NCI-H748 (cell line): ENCODE measurements around the gene LEF1.
"Not testable (repeated sequence)": the region's sequence is repeated elsewhere in the genome, so short reads cannot be mapped to it uniquely, and the experiment has no call there.

Source experiments
- DNase-seq: peaks from one replicate; lab custom pipeline; 2025; ENCODE audit not compliant: unreplicated experiment; lab: John Stamatoyannopoulos, UW

Gene LEF1

GRCh38 chr4:108070775-108071174 is 98.0 kb downstream of the LEF1 start:
- no peak for DNase-seq

DNA sequence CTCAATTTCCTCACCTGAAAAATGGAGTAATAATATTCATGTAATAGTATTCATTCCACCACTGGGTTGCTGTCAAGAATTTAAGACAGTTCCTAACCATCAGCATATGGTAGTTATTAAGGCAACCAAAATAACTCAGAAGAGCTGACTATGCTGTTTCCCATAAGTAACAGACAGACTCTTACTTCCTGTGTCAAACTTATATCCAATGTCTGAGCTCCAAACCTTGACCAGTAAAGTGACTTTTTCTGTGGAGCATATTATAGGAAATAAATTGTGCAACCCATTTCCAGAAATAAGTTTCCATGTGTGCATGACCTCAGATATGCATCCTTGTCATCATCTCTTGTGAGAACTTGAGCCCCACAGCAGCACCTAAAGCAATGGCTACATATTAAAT is 100.3 kb downstream of the LEF1 start:
- DNase-seq = no peak

DNA sequence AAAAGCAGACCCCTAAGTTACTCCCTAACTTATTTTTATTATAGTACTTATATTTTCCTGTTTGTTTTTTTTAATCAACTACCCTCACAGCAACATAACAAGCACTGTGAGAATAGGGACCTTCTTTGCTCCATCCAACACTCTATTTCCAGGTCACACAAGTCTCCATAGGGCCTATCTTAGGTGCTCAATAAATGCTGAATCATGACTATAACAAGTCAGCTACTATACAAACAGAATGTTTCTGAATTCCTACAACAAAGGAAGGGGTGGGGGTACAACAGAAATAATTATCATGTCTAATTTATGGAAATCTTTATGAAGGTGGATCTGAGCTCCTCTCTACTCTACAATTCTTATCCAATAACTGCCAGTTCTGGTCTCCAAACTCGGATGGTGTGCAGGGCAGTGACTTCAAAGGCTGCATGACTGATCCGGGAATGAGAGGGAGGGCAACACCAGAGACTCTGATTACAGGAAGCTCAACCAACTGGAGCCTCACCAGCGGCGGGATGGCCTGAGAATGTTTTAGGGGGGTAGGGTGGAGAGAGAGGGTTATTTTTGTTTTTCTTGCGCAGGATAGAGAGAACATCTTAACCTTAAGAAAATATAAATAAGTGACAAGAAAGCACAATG is 107.9 kb downstream of the LEF1 start:
- DNase-seq = no peak

GRCh38 chr4:108060164-108060563 is 108.6 kb downstream of the LEF1 start:
- DNase-seq = peak; percentile 51

- DNase-seq = peak; percentile 57
Measured at GRCh38 chr4:108058685-108059440, 109.9 kb downstream of the LEF1 start.

- no peak for DNase-seq
Measured at GRCh38 chr4:108056418-108056817, 112.3 kb downstream of the LEF1 start.

DNA sequence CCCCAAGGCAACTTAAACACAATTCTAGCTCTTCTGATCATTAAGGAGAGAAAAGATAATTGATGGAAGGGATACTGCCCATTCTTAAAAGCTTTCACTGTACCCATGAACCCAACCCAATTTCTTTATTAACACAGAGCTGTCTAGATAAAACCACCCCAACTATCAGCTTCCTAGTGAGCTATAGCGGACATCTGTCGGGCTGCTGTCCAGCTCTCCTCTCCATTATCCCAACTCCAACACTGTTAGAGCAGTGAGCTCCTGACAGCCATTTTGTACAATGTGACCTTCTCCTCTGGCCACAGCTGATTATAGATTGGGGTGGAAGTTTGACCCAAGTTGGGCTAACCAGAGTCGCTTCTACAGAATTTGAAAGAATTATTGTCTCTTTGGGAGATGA is 112.9 kb downstream of the LEF1 start:
- no peak for DNase-seq

DNA sequence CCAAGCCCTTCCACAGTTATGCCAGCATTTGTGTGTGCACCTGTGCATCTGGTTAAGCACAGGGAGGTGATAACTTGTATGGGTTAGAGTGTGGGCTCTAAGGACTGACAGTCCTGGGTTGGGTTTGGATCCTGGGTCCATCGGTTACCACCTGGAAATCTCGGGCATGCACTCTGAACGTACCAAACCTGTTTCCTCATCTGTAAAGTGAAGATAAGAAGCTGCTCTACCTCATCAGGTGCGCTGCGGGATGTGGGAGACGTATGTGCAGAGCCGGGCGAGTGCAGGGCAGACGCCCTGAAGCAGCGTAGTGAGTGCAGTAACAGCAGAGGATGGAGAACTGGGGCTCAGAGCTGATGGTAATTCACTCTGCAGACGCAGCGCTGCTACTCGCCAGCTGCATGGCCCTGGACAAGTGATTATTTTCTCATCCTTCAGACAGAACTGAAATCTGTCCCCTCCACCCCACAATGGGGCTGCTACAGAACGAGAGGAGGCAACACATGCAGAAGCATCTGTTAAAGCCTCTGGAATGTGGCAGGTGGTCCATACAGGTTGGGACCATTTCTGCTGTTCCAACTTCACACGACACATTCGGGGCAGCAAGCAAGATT is 114.6 kb downstream of the LEF1 start:
- DNase-seq = no peak

DNA sequence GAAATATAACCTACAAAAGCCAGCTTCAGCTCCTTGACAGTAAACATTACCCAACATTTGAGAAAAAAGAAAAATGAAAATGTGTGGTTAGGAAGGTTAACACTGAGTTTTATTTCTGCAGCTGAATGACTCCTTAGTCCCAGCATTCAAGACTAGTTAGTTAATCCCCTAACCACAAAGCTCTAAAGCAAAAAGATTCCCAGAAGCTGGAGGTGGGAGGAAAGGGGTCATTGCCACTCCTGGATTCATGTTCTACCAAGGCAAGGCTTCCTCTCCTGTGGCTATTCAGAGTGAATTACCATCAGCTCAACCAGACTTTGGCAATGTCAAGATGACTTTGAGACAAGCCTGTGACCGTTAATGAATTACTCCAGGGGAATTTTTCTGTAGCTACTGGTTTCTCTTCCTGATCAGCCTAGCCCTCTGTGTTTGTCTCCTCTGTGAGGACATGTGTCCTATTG is 115.5 kb downstream of the LEF1 start:
- DNase-seq = no peak

- DNase-seq = no peak
Measured at GRCh38 chr4:108052558-108053120, 116.1 kb downstream of the LEF1 start.

GRCh38 chr4:108051343-108051742 is 117.4 kb downstream of the LEF1 start:
- DNase-seq = no peak

- not testable (repeated sequence) for DNase-seq
Measured at GRCh38 chr4:108050166-108051111, 118.3 kb downstream of the LEF1 start.

GRCh38 chr4:108049406-108049805 is 119.3 kb downstream of the LEF1 start:
- no peak for DNase-seq

GRCh38 chr4:108048997-108049396 is 119.7 kb downstream of the LEF1 start:
- DNase-seq = no peak

- DNase-seq = no peak
Measured at GRCh38 chr4:108048157-108048556, 120.6 kb downstream of the LEF1 start.

- DNase-seq = no peak
Measured at GRCh38 chr4:108047199-108047598, 121.5 kb downstream of the LEF1 start.

DNA sequence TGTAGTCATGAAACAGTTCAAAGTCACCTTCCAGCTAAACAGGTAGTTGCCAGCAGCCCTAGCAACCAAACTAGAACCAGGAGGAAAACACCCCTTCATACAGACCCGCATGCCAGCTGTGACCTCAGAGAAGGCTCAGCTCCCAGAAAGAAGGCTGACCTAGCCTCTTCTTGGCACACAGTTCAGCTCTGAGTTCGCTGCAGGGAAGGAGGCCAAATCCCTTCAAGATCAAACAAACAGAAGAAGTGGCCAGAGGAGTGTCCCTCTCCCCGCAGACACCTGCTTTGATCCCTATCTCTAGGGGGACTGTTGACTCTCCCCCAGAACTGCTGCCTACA is 123.1 kb downstream of the LEF1 start:
- DNase-seq = no peak

GRCh38 chr4:108044951-108045686 is 123.6 kb downstream of the LEF1 start:
- no peak for DNase-seq

GRCh38 chr4:108043526-108043925 is 125.2 kb downstream of the LEF1 start:
- peak; percentile 21 for DNase-seq

DNA sequence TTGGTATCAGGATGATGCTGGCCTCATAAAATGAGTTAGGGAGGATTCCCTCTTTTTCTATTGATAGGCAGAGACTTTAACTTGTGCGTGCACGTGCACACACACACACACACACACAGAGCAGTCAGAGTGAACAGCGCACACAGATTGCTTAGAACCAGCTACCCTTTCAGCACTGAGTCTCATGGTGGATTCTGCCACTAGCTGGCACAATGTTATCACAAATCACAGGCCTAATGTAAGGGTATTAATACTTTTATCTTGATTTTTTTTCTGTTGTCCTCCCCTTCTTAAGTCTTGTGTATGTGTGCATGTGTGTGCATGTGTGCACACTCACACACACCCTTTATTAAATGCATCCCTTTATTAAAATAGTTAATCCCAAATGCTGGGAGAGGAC is 125.8 kb downstream of the LEF1 start:
- DNase-seq = no peak
